Stimulated activated CD8-positive, alpha-beta memory T cell treated with anti-CD3 and anti-CD28 coated beads, Interleukin-4, amount 100 ng/mL, for 1 hour (primary cell): ENCODE measurements around the gene PNMA1.
A peak's percentile ranks its signal among the peaks of the same experiment; 100 is the strongest.

Source experiments
- DNase-seq, 2 donors: peaks; one replicate each; pipeline ENCODE4 v3.0.0-alpha.2; 2020; ENCODE audit warnings: low read depth in 2 of 2, low spot score in 1 of 2

PNMA1 gene

GRCh38 chr14:73713803-73714655 lies at the start of gene PNMA1:
Gene PNMA1, minus strand, starts transcription at chr14:73714384. Its CDS starts 745 bp downstream, at chr14:73713639.
- peak; percentile 72 to 76 for DNase-seq

- no peak for DNase-seq
Measured at GRCh38 chr14:73763396-73763795, 49.2 kb upstream of the PNMA1 start.

- no peak for DNase-seq
Measured at GRCh38 chr14:73762375-73762822, 48.2 kb upstream of the PNMA1 start.

GRCh38 chr14:73761618-73762355 lies 47.6 kb upstream of the PNMA1 start:
- no peak for DNase-seq

- DNase-seq = no peak
Measured at GRCh38 chr14:73760598-73761586, 46.7 kb upstream of the PNMA1 start.

GRCh38 chr14:73759714-73760597 lies 45.8 kb upstream of the PNMA1 start:
- peak; percentile 93 to 95 for DNase-seq

- no peak for DNase-seq
Measured at GRCh38 chr14:73759183-73759713, 45.1 kb upstream of the PNMA1 start.

- peak in 1 of 2 donors; percentile 49 for DNase-seq
Measured at GRCh38 chr14:73758392-73759182, 44.4 kb upstream of the PNMA1 start.

- no peak for DNase-seq
Measured at GRCh38 chr14:73757876-73758391, 43.8 kb upstream of the PNMA1 start.

- no peak for DNase-seq
Measured at GRCh38 chr14:73757381-73757780, 43.2 kb upstream of the PNMA1 start.

- no peak for DNase-seq
Measured at GRCh38 chr14:73755434-73756014, 41.3 kb upstream of the PNMA1 start.

- no peak for DNase-seq
Measured at GRCh38 chr14:73754911-73755360, 40.8 kb upstream of the PNMA1 start.

GRCh38 chr14:73753887-73754795 lies 40.0 kb upstream of the PNMA1 start:
- DNase-seq = no peak

GRCh38 chr14:73753124-73753886 lies 39.1 kb upstream of the PNMA1 start:
- DNase-seq = no peak

- DNase-seq = no peak
Measured at GRCh38 chr14:73752297-73752992, 38.3 kb upstream of the PNMA1 start.

GRCh38 chr14:73751157-73751691 lies 37.0 kb upstream of the PNMA1 start:
- no peak for DNase-seq
